NT2/D1 (cell line): ENCODE measurements around the gene SPOUT1.

ENCODE experiments used
- DNase-seq: peaks from one replicate; pipeline ENCODE4 v3.0.0-alpha.2; 2011; ENCODE audit warnings: low read depth, low spot score
- H3K27me3 ChIP-seq: 2 replicates; pipeline ENCODE4 v1.6.0; 2011; ENCODE audit warnings: mild to moderate bottlenecking; ENCODE audit not compliant: insufficient read length, insufficient read depth
- H3K36me3 ChIP-seq: 2 replicates; pipeline ENCODE4 v1.6.1; 2011; ENCODE audit warnings: mild to moderate bottlenecking, low read length, mixed read lengths; ENCODE audit not compliant: insufficient read depth, insufficient read length
- H3K4me1 ChIP-seq: 2 replicates; pipeline ENCODE4 v1.5.1; 2011; ENCODE audit not compliant: insufficient read depth, insufficient read length
- H3K4me3 ChIP-seq: 2 replicates; pipeline ENCODE4 v1.5.1; 2011; ENCODE audit warnings: low read depth; ENCODE audit not compliant: insufficient read length
- H3K9ac ChIP-seq: 2 replicates; pipeline ENCODE4 v1.6.0; 2011; ENCODE audit warnings: low read depth; ENCODE audit not compliant: insufficient read length
- H3K9me3 ChIP-seq: 2 replicates; pipeline ENCODE4 v1.5.1; 2011; ENCODE audit warnings: mild to moderate bottlenecking, low read length; ENCODE audit not compliant: insufficient read depth
- SUZ12 ChIP-seq: IDR thresholded peaks from 2 replicates; pipeline ENCODE4 v1.6.1; 2011; ENCODE audit not compliant: insufficient read length, insufficient read depth; ENCODE audit errors: extremely low read depth
- YY1 ChIP-seq: IDR thresholded peaks from 2 replicates; pipeline ENCODE4 v1.6.1; 2011; ENCODE audit not compliant: insufficient read length, insufficient read depth
- ZNF274 ChIP-seq: IDR thresholded peaks from 2 replicates; pipeline ENCODE4 v1.6.1; 2011; ENCODE audit warnings: mild to moderate bottlenecking, low read depth, low read length

Gene SPOUT1

GRCh38 chr9:128822407-128823042 lies 7.1 kb downstream of the SPOUT1 start:
- TF ChIP-seq YY1: no peak
- TF ChIP-seq SUZ12: no peak
- no peak for TF ChIP-seq ZNF274
- Histone ChIP-seq H3K36me3 (peaks cover 76% of the 10 kb centered on the region), H3K4me1 (peaks cover 29% of the 10 kb centered on the region), H3K4me3 (no peak overlapping the region), H3K9me3 (no peaks in the 10 kb centered on the region), H3K27me3 (no peaks in the 10 kb centered on the region), H3K9ac (no peak overlapping the region)
- no peak for DNase-seq

GRCh38 chr9:128821584-128822406 lies 7.8 kb downstream of the SPOUT1 start:
- peaks cover 29% of the 10 kb centered on the region for H3K4me1 ChIP-seq
- H3K9me3 ChIP-seq: no peaks in the 10 kb centered on the region
- DNase-seq: no peak
- no peak overlapping the region for H3K9ac ChIP-seq
- no peak overlapping the region for H3K4me3 ChIP-seq
- H3K27me3 ChIP-seq: no peaks in the 10 kb centered on the region
- peaks cover 69% of the 10 kb centered on the region for H3K36me3 ChIP-seq
- TF ChIP-seq SUZ12 (no peak), YY1 (no peak), ZNF274 (no peak)

GRCh38 chr9:128820665-128821583 lies 8.7 kb downstream of the SPOUT1 start:
- TF ChIP-seq ZNF274 (no peak), YY1 (no peak), SUZ12 (no peak)
- H3K9ac ChIP-seq: no peak overlapping the region
- DNase-seq: no peak
- H3K4me3 ChIP-seq: no peak overlapping the region
- H3K27me3 ChIP-seq: no peaks in the 10 kb centered on the region
- H3K36me3 ChIP-seq: peaks cover 60% of the 10 kb centered on the region
- no peaks in the 10 kb centered on the region for H3K9me3 ChIP-seq
- peaks cover 20% of the 10 kb centered on the region for H3K4me1 ChIP-seq

GRCh38 chr9:128819716-128820664 lies 9.6 kb downstream of the SPOUT1 start:
- DNase-seq: no peak
- peaks cover 51% of the 10 kb centered on the region for H3K36me3 ChIP-seq
- H3K27me3 ChIP-seq: no peaks in the 10 kb centered on the region
- no peak overlapping the region for H3K9ac ChIP-seq
- H3K4me3 ChIP-seq: no peak overlapping the region
- no peaks in the 10 kb centered on the region for H3K9me3 ChIP-seq
- no peak for TF ChIP-seq YY1
- no peak for TF ChIP-seq SUZ12
- TF ChIP-seq ZNF274: no peak
- peaks cover 18% of the 10 kb centered on the region for H3K4me1 ChIP-seq

- Histone ChIP-seq H3K4me3 (peak overlapping the region; percentile 82), H3K4me1 (peaks cover 18% of the 10 kb centered on the region), H3K9me3 (no peaks in the 10 kb centered on the region), H3K9ac (peak overlapping the region; percentile 97), H3K36me3 (peaks cover 42% of the 10 kb centered on the region), H3K27me3 (no peaks in the 10 kb centered on the region)
- no peak for TF ChIP-seq YY1
- DNase-seq: no peak
Measured at GRCh38 chr9:128818839-128819715, 10.5 kb downstream of the SPOUT1 start.
